Left cardiac atrium (tissue), 2 donors: ENCODE results near the gene TRMT10B. TPM values are rescaled to one million over a fixed set of nuclear protein-coding genes. Genes with fewer than 3 reads are reported as not detected.

Experiments
- total RNA-seq, 2 donors: library from RNA; stranded (reverse); fragmentation: NEBNext Ultra II Directional; extraction: Animal tissue kit (Norgen Biotek cat#: 25700); gene quantifications; one replicate each; pipeline ENCODE4 v1.2.1, GENCODE V29; 2021
- donor health status: DM: no; HTN: yes; CAD: no; lungs with severe emphysema.
- donor health status: DM: yes; HTN: yes; CAD: no.

The TRMT10B gene
- total RNA-seq, 2 donors from 2014 or later = 4.2 to 5.7 TPM

Other genes starting within 250 kb of the TRMT10B start
- gene FBXO10, start 177.4 kb upstream of the TRMT10B start, total RNA-seq = 1 to 10 TPM; 6.4 to 6.7 TPM
- 10 to 100 TPM; 58.8 to 64.9 TPM for gene TOMM5, start 161.2 kb upstream of the TRMT10B start, total RNA-seq
- under 1 TPM; 0.21 to 0.77 TPM for gene FRMPD1, start 102.9 kb upstream of the TRMT10B start, total RNA-seq
- 10 to 100 TPM; 18.8 to 19.8 TPM for gene EXOSC3, start 31.3 kb downstream of the TRMT10B start, total RNA-seq
- 10 to 100 TPM; 19.6 to 20.0 TPM for gene DCAF10, start 47.0 kb downstream of the TRMT10B start, total RNA-seq
- 10 to 100 TPM; 30.2 to 30.3 TPM for gene SLC25A51, start 150.3 kb downstream of the TRMT10B start, total RNA-seq